DND-41 (cell line): Measurements from ENCODE around the gene ACOXL.
A peak's percentile ranks its signal among the peaks of the same experiment; 100 is the strongest.

ENCODE experiments used
- ATAC-seq: fragments of 200-7000 bp; cut with Tn5 transposase; 3 replicates; pipeline ENCODE4 v1.9.1; 2021; ENCODE audit warnings: low read depth; ENCODE audit not compliant: insufficient read depth
- DNase-seq: peaks from one replicate; pipeline ENCODE4 v3.0.0-alpha.2; 2020
- H2AFZ ChIP-seq: 2 replicates; pipeline ENCODE4 v1.6.0; 2012; ENCODE audit warnings: low read depth, low read length
- H3K27ac ChIP-seq: 2 replicates; pipeline ENCODE4 v1.5.1; 2012; ENCODE audit warnings: low read length, inconsistent platforms
- H3K27me3 ChIP-seq: fragments of 200-600 bp; sonication (generic); 2 replicates; pipeline ENCODE4 v1.6.0; 2012; ENCODE audit warnings: low read length, mild to moderate bottlenecking, inconsistent platforms; ENCODE audit not compliant: insufficient read depth, poor library complexity
- H3K36me3 ChIP-seq: 2 replicates; pipeline ENCODE4 v1.5.1; 2012; ENCODE audit warnings: low read length, inconsistent platforms; ENCODE audit not compliant: insufficient read depth
- H3K4me1 ChIP-seq: 2 replicates; pipeline ENCODE4 v1.5.1; 2012; ENCODE audit warnings: mild to moderate bottlenecking, low read length; ENCODE audit not compliant: insufficient read depth
- H3K4me2 ChIP-seq: 2 replicates; pipeline ENCODE4 v1.6.0; 2012; ENCODE audit warnings: mild to moderate bottlenecking, moderate library complexity, low read length, inconsistent platforms; ENCODE audit not compliant: insufficient read depth
- H3K4me3 ChIP-seq, 2 experiments: fragments of 200-600 bp in 1 of 2; shearing (Covaris generic) in 1 of 2; 2 replicates each; pipeline ENCODE4 v1.5.1; 2012 to 2016; ENCODE audit warnings: inconsistent platforms in 2 of 2, low read length in 2 of 2, mild to moderate bottlenecking in 2 of 2, low read depth in 1 of 2, moderate library complexity in 1 of 2
- H3K79me2 ChIP-seq: 2 replicates; pipeline ENCODE4 v1.6.0; 2012; ENCODE audit warnings: low read length, inconsistent platforms; ENCODE audit not compliant: insufficient read depth
- H3K9ac ChIP-seq: 2 replicates; pipeline ENCODE4 v1.6.0; 2012; ENCODE audit warnings: low read depth, mild to moderate bottlenecking, inconsistent platforms, low read length, moderate library complexity
- H3K9me3 ChIP-seq: 2 replicates; pipeline ENCODE4 v1.5.1; 2012; ENCODE audit warnings: low read length, moderate library complexity, mild to moderate bottlenecking, inconsistent platforms; ENCODE audit not compliant: insufficient read depth, severe bottlenecking
- H4K20me1 ChIP-seq: 2 replicates; pipeline ENCODE4 v1.6.0; 2012; ENCODE audit warnings: low read length; ENCODE audit not compliant: insufficient read depth
- EZH2 ChIP-seq: IDR thresholded peaks from 3 replicates; pipeline ENCODE4 v1.6.1; 2012; ENCODE audit warnings: borderline replicate concordance, low read depth, mild to moderate bottlenecking, moderate library complexity, low read length, inconsistent platforms; ENCODE audit not compliant: severe bottlenecking
- TF ChIP-seq, protein P1 (sequence below): IDR thresholded peaks from 2 replicates; pipeline ENCODE4 v1.5.1; 2012; ENCODE audit warnings: borderline replicate concordance, low read length, moderate library complexity, mild to moderate bottlenecking; ENCODE audit not compliant: poor library complexity, severe bottlenecking; ENCODE audit errors: extremely low read depth

ACOXL gene

GRCh38 chr2:110823165-110823564 is 90.8 kb downstream of the ACOXL start:
- no peak for ATAC-seq
- no peaks in the 10 kb centered on the region for H4K20me1 ChIP-seq
- peaks cover 8% of the 10 kb centered on the region for H3K9me3 ChIP-seq
- no peak overlapping the region for H3K4me2 ChIP-seq
- no peak overlapping the region for H3K27ac ChIP-seq
- H3K36me3 ChIP-seq: no peaks in the 10 kb centered on the region
- no peaks in the 10 kb centered on the region for H3K27me3 ChIP-seq
- no peak overlapping the region for H2AFZ ChIP-seq
- no peak overlapping the region for H3K9ac ChIP-seq
- no peak for DNase-seq
- H3K4me3 ChIP-seq: no peak overlapping the region
- H3K79me2 ChIP-seq: no peaks in the 10 kb centered on the region
- H3K4me1 ChIP-seq: peaks cover 30% of the 10 kb centered on the region
- TF ChIP-seq EZH2: no peak
- TF ChIP-seq, protein P1, sequence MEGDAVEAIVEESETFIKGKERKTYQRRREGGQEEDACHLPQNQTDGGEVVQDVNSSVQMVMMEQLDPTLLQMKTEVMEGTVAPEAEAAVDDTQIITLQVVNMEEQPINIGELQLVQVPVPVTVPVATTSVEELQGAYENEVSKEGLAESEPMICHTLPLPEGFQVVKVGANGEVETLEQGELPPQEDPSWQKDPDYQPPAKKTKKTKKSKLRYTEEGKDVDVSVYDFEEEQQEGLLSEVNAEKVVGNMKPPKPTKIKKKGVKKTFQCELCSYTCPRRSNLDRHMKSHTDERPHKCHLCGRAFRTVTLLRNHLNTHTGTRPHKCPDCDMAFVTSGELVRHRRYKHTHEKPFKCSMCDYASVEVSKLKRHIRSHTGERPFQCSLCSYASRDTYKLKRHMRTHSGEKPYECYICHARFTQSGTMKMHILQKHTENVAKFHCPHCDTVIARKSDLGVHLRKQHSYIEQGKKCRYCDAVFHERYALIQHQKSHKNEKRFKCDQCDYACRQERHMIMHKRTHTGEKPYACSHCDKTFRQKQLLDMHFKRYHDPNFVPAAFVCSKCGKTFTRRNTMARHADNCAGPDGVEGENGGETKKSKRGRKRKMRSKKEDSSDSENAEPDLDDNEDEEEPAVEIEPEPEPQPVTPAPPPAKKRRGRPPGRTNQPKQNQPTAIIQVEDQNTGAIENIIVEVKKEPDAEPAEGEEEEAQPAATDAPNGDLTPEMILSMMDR: no peak

DNA sequence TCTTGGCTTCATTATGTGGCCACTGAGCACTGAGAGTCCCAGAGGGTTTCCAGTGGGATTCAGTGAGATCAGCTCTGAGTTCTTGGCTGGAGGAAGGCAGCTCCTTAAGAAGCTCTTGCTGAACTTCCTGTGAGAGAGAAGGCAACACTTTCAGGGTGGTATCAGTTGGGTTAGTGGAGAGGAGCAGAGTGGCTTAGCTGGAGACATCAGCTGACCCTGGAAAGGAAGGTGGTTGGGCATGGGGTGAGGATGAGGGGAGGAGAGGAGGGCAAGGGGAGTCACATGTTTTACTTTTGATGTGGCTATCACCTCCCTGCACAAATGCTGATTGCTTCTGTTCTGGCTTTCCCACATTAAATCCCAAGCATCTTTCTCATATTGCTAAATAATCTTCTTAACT is 95.1 kb downstream of the ACOXL start:
- Histone ChIP-seq H3K4me1 (peaks cover 35% of the 10 kb centered on the region), H4K20me1 (no peaks in the 10 kb centered on the region), H3K27me3 (no peaks in the 10 kb centered on the region), H3K9me3 (peaks cover 8% of the 10 kb centered on the region), H3K4me2 (peak overlapping the region; percentile 51), H3K27ac (peak overlapping the region; percentile 94), H2AFZ (peak overlapping the region; percentile 53), H3K4me3 (peak overlapping the region in 1 of 2 experiments; percentile 35; a peak in 1 of 4 replicates), H3K9ac (peak overlapping the region; percentile 51), H3K36me3 (no peaks in the 10 kb centered on the region), H3K79me2 (no peaks in the 10 kb centered on the region)
- ATAC-seq: peak; percentile 100
- TF ChIP-seq, protein P1: no peak
- no peak for TF ChIP-seq EZH2
- DNase-seq: peak; percentile 88

GRCh38 chr2:110828330-110828729 is 96.0 kb downstream of the ACOXL start:
- no peak overlapping the region for H3K4me3 ChIP-seq
- no peak overlapping the region for H2AFZ ChIP-seq
- TF ChIP-seq, protein P1: no peak
- TF ChIP-seq EZH2: no peak
- DNase-seq (no peak), ATAC-seq (no peak)
- no peaks in the 10 kb centered on the region for H3K36me3 ChIP-seq
- no peaks in the 10 kb centered on the region for H3K79me2 ChIP-seq
- H3K27me3 ChIP-seq: no peaks in the 10 kb centered on the region
- H3K4me1 ChIP-seq: peaks cover 35% of the 10 kb centered on the region
- H3K9me3 ChIP-seq: peaks cover 8% of the 10 kb centered on the region
- peak overlapping the region; percentile 51; the same call in 1 of the 2 replicates for H3K4me2 ChIP-seq
- H3K27ac ChIP-seq: peak overlapping the region; percentile 94
- peak overlapping the region; percentile 8; the same call in 1 of the 2 replicates for H3K9ac ChIP-seq
- no peaks in the 10 kb centered on the region for H4K20me1 ChIP-seq
